Activated effector memory CD4-positive, alpha-beta T cell treated with Interleukin-2 at 50 U/mL for 16 hours (primary cell): ENCODE measurements around the gene PSMD8.
"Not testable (repeated sequence)": the region's sequence is repeated elsewhere in the genome, so short reads cannot be mapped to it uniquely, and the experiment has no call there.

Source experiments
- DNase-seq: peaks from one replicate; pipeline ENCODE4 v3.0.0-alpha.2; 2020

PSMD8 gene

DNA sequence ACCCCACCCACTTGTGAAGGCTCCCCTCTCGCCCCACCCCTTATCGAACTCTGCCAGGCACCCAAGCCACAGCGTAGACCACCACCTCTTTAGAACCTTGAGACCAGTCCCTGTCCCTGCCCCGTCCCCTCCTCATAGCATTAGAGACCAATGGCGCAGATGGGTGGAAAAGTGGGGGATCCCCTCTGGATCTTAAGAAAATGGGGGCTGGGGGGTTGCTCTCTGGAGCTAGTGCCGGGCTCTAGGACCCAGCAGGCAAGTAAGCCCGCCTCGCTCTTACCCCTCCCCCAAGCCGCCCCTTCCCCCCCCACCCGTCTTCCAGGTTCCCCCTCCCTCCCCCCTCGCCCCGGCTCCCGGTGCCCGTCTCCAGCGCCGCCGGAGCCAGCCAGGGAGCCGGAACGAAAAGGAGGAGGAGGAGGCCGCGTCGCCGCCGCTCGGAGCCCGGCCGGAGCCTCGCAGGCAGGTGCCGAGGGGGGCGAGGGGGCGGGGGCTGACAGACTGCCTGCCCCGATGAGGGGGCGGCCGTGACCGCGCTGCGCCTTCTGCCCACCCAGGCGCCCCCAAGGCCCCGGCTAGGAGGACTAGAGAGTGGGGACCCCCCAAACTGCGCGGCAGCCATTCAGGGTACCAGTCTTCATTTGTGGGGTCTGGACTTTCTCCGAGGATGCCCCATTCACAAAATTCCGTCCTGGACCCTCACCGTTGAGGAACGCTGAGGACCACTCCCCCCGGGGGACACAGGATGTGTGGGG is 14.2 kb downstream of the PSMD8 start, which contains the start of gene SPRED3:
Gene SPRED3 (plus strand): TSS at position 349 of the 752 bp plus-strand sequence. CDS start 1,606 bp downstream, outside the sequence.
- DNase-seq = no peak

DNA sequence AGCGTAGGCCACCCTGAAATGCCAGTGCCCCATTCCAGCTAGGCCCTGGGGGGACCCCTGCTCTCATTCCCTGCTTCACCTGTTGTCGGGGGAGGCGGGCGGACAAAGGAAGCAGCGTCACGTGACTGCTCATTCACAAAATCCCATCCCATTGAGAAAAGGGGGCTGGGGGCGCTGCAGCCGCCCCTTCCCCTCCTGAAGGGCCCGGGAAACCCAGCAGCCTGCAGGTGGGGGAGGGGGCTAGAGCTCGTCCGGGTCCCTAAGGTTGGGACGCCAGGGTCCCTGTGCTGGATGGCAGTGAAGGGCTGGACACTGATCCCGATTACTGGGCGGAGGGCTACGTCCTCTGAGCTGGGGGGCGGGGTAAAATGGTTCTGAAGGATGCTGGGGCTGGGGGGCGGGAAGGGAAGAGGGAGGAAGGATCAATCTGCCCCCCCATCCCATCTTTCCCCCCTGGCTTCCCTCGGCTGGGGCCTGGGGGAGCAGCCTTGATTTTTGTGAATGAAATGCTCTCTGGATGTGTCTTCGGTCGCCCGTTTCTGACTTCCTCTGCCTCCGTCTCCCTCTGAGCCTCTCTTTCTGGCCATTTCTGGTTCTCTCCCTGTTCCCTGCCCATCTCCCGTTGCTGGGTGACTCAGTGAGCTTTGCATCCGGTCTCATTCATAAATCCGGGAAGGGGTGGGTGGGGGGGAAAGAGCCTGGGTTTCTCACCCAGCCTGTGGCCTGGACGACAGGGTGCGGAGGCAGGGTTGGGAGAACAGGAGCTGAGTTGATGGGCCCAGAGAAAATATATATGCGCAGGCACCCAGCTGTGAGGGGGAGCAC is 14.9 kb downstream of the PSMD8 start:
- DNase-seq = no peak

DNA sequence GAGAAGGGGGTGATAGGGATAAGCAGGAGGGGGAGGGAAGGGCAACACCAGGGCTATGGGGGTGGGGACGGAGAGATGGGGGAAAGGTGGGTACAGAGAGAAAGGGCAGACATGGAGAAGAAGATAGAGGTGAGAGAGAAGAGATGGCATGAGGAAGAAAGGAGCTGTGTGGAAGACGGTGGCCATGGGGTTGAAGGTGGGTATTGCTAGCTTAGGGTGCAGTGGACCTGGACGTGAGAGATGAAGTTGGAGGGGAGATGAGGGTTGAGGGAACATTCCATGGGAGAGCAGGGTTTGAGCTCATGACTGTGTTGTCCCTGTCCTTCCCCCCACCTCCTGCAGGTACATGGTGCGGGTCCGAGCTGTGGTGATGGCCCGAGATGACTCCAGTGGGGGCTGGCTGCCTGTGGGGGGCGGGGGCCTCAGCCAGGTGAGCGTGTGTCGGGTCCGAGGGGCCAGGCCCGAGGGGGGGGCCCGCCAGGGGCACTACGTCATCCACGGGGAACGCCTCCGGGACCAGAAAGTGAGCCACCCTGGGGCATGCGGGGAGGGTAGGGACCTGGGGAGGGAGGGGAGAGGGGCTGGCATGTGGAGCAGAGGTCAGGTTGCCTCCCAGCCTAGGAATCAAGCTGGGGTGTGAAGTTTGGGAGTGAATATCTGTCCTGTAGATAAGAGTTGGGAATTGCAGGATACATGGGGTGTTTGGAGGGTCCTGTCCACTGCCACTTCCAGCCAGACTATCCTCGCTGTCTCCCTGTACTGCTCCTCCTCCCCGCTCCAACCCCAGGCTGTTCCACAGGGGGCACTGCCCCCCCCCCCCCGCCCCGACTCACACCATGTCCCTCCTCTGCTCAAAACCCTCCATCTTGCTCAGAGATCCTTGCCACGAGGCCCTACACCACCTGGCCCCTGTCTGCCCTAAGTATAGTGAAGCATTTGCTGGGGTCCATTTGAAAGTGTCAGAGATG is 15.9 kb downstream of the PSMD8 start:
- DNase-seq = no peak

DNA sequence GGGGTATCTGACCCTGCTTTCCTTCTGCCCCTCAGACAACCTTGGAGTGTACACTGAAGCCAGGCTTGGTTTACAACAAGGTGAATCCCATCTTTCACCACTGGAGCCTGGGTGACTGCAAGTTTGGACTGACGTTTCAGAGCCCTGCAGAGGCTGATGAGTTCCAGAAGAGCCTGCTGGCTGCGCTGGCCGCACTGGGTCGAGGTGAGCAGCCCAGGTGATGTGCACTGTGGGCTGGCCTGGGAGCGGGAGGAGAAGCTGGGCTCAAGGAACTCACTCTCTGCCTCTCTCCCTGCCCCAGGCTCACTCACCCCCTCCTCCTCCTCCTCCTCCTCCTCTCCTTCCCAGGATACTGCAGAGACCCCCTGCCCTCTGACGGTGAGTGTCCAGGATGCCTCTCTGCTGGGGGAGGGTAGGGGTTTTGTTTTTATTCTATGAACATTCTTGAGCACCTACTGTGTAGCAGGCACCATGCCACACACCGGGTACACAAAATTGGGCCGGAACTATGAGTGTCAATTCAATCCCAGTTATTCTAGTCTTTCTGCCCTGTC is 17.6 kb downstream of the PSMD8 start:
- no peak for DNase-seq

DNA sequence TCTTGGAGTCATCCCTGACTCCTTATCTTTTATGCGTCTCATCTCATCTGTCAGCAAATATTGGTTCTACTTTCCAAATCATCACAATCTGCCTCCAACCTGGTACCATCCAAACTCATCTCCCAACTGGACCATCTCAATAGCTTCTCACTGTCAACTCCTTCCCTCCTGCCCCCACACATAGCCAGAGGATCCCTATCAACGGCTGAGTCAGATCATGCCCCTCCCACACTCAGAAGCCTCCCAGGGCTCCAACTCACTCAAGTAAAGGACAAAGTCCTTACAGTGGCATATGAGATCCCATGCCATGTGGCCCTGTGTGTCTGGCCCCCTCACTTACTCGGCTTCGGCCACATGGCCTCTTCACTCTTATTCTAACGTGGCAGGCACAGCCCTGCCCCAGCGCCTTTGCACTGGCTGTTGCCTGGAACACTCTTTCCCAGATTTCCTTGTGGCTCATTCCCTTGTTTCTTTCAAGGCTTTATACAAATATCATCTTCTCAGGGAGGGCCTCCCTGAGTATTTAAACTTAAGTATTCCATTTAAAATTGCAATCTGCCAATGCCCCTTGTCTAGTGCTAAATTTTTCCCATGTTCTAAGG is 18.4 kb downstream of the PSMD8 start:
- DNase-seq = no peak

DNA sequence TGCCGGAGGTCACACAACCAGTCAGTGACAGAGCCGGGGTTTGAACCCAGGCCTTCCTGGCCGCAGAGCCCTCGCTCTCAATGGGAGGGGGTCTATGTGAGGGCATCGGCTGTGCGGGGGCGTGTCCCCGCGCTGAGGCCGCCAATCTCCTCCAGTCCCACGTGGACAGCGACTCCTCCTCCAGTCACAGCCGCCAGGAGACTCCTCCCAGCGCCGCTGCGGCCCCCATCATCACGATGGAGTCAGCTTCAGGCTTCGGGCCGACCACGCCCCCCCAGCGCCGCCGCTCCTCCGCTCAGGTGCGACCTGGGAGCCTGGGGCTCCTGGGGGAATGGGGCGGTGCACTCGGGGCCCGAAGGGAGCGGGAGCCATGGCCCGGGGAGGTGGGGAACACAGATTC is 20.1 kb downstream of the PSMD8 start:
- DNase-seq = peak; percentile 56

DNA sequence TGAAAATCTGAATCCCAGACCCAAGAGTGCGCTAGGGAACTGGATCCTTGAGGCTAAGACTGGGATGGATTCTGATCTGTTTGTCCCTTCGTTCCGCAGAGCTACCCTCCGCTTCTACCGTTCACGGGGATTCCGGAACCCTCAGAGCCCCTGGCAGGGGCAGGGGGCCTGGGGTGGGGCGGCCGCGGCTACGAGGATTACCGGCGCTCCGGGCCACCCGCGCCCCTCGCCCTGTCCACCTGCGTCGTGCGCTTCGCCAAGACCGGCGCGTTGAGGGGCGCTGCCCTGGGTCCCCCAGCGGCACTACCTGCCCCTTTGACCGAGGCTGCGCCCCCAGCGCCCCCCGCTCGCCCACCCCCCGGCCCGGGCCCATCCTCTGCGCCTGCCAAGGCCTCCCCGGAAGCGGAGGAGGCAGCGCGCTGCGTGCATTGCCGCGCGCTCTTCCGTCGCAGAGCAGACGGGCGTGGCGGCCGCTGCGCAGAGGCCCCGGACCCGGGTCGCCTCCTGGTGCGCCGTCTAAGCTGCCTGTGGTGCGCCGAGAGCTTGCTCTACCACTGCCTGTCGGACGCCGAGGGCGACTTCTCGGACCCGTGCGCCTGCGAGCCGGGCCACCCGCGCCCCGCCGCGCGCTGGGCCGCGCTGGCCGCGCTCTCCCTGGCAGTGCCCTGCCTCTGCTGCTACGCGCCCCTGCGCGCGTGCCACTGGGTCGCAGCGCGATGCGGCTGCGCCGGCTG is 21.2 kb downstream of the PSMD8 start:
- DNase-seq = peak; percentile 44

DNA sequence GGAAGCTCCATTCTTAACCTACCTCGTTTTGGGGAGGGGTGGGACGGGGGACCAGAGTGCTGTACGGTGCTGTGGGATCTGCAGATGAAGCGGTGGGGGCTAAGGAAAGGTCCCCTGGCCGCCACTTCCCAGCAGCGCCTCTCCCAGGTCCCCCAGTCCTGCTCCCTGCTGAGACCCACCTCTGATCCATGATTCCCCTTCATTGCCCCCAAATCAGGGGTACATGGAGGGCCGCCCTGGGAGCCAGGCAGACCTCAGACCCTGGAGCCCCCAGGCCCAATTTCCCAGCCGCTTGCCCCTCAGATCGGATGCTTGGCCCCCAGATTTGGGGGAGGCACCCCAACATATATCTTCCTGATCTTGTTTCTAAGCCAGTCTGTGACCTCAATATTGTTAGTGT is 24.7 kb downstream of the PSMD8 start:
- DNase-seq = no peak

DNA sequence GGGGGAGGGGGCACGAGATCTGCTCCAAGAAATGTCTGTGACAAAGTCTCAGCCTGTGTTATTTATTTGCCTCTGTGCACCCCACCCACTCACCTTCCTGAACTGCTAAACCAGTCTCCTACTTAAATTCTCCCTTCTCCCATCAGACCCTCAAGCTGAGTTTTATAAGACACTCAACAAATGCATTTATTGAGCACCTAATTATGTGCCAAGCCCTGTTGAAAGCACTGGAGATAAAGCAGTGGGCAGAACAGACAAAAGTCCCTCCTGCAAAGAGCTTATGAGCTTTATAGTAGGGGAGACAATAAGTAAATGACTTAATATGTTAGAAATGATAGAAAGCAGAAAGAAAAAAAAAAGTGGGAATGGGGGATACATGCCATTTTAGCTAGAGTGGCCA is 25.2 kb downstream of the PSMD8 start:
- DNase-seq = no peak

DNA sequence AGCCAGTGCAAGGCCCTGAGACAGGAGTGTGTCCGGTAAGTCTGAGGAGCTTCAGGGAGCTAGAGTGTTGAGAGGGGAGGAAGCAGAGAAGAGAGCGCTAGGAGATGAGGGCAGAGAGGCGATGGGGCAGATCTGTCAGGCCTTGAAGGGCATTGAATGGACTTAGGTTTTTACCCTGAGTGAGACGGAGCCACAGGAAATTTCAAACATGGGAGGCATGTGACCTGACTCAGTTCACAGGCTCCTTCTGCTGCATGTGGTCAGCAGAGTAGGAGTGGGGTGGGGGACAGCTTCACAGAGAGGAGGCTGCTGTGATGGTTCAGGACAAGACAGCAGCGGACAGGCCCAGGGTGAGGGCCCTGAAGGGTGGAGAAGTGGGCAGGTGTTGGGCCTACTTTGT is 26.0 kb downstream of the PSMD8 start:
- DNase-seq = no peak

DNA sequence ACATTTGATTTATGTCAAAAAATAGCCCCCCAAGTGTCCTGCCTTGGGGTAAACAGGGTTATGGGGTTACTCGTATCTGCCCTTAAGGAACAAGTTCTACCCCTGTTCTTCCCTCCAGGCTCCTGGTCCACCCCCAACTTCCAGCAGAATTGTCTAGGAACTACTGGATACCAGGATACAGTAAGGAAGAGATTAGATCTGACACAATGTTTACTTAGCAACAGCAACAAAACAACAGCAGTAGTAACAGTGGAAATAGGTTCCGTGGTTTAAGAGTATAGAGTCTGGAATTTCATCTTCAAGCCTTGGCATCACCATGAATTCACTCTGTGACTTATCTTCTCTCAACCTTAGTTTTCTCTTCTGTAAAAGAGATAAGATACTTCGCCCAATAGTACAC is 26.8 kb downstream of the PSMD8 start:
- DNase-seq = no peak

DNA sequence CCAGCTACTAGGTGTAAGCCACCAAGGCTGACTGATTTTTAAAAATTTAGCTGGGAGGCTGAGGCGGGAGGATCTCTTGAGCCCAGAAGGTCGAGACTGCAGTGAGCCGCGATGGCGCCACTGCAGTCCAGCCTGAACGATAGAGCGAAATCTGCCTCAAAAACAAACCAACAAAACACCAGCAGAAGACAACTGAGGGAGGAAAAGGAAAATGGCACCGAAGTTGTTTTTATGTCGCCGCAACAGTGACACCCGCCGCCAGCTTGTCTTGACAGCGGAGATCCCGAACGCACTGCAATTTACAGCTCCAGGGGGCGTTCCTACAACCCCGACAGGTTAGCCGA is 28.2 kb downstream of the PSMD8 start:
- no peak for DNase-seq

DNA sequence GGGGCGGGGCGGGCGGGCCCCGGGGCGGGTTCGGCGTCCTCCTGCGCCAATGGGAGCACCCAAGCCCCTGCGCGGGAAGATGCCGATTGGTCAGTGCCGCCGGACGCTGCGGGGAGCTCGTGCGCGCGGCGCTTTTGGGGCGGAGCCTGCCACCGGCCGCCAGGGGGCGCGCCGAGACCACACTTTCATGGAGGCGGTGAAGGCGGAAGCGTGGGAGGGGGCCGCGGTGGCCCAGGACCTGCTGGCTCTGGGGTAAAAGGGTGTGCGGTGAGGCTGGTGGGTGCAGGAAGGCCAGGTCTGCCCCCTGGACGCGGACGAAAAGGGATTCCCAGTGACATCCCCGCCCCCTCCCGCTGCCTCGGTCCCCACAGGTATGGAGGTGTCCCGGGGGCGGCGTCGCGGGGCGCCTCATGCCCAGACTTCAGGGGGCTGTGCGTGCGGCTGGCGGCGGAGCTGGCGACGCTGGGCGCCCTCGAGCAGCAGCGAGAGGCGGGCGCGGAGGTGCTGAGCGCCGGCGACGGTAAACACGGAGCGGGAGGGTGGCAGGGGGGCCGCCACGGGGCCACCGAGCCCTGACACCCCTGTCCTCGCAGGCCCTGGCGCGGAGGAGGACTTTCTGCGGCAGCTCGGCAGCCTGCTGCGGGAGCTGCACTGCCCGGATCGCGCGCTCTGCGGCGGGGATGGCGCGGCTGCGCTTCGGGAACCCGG is 28.8 kb downstream of the PSMD8 start, which contains the start of gene FAM98C:
Gene FAM98C (plus strand): TSS at position 127 of the 708 bp plus-strand sequence. CDS start 61 bp downstream, at position 188.
- DNase-seq = peak; percentile 98

DNA sequence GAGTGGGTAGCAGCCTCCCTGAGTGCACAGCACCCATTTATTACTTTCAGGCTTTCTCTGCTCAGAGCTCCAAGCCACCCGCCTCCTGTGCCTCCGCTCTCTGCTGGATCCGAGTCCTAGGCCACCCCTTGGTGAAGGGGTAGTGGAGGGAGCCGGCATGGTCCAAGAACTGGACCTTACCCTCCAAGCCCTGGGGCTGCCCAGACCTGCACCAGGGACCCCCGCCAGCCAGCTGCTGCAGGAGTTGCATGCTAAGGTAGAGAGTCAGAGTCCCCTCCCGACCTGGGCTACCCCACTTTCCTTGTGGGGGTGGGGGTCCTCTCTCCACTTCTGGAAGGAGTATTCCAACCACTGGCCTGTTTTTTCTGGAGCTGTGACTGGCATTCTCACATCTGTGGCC is 30.5 kb downstream of the PSMD8 start:
- DNase-seq = no peak

DNA sequence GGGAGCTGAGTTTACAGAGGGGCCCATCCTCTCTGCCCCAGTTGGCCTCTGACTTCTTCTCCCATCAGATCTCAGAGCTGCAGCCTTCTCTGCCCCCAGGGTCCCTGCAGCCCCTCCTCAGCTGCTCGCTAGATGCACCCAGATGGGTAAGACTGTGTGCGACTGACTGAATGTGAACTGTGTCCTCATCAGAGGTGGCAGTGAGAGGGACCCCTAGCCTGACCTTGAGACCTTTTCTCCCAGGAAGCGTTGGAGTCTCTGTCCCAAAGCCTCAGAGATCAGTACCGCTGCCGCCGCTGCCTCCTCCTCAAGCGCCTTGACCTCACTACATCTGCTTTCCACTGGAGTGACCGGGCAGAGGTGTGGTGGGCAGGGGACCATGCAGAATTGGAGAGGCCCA is 30.9 kb downstream of the PSMD8 start:
- DNase-seq = no peak

DNA sequence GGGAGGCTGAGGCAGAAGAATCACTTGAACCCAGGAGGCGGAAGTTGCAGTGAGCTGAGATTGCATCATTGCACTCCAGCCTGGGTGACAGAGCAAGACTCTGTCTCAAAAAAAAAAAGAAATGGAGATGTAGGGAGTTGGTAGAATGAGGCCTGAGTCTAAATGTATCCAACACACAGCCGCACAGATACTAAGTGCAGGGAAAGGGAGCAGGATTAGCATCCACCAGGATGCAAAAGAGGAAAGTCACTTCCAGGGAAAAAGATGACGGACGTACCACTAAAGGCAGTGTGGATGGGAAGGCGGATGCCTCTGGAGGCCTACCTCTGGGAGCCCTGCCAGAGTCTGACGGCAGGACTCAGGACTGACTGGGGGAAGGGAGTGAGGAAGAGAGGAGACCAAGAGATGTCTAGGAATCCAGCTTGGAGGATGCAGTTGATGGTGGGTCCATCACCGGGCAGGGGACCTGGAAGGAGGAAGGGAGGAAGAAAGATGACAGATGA is 35.3 kb downstream of the PSMD8 start:
- DNase-seq = no peak

DNA sequence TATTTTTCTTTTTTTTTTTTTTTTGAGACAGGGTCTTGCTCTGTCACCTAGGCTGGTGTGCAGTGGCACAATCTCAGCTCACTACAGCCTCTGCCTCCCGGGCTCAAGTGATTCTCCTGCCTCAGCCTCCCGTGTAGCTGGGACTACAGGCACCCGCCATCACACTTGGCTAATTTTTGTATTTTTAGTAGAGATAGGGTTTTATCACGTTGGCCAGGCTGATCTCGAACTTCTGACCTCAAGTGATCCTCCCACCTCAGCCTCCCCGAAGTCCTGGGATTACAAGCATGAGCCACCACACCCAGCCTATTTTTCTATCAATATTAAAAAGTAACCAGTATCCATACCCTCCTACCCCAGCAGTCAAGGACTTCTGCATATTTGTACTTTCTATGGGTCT is 36.0 kb downstream of the PSMD8 start:
- not testable (repeated sequence) for DNase-seq

DNA sequence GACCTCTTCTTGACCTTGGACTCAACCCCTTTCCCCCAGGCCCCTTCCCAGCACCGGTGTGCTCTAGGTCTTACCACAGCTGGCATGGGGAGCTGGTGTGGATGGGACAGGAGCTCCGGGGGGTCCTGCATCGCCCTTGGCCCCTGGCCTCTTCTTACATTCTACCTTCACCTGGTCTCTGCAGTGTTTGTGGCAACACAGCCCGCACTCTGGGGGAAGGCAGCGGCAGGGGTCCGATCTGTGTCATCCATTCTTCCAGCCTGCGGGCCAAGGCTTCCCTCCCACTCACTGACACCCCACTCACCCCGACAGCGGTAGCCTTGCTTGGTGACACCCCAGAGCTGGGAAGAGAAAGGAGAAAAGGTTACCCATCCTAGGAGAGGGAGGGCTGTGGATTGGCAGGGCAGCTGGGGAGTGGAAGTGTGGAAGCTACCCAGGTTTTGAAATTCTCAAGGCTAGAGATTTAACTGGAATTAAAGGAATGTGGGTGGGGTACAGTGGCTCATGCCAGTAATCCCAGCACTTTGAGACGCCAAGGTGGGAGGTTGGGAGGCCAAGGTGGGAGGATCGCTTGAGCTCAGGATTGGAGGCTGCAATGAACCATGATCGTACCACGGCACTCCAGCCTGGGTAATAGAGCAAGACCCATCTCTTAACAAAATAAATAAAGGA is 36.8 kb downstream of the PSMD8 start:
- no peak for DNase-seq

DNA sequence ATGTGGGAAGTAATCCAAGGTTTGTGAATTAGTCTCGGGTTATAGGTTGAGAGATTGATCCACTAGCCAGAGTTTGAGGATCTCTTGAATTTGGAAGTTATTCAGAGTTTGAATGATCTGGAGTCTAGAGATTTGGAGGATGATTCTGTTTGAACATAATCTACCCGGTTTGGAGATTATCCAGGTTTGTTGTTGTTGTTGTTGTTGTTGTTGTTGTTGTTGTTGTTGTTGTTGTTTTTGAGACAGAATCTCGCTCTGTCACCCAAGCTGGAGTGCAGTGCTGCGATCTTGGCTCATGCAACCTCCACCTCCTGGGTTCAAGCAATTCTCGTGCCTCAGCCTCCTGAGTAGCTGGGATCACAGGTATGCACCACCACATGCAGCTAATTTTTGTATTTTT is 37.5 kb downstream of the PSMD8 start:
- not testable (repeated sequence) for DNase-seq

DNA sequence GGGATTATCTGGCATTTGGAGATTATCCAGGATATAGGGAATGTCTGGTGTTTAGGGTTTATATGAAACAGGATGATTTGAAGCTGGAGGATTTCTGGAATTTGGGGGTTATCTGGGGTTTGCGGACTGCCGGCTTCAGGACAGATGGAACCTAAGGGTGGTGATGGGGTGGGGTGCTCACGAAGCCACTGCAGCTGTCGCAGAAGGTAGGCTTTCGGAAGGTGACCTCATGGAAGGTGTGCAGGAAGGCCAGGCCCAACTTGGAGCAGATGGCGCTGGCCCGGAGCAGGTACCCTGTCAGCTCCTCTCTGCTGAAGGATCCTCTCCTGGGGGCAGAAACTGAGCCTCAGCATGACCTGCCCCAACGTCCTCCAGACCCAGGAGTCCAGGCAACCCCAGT is 38.1 kb downstream of the PSMD8 start:
- no peak for DNase-seq
